ENCODE measurements around the gene C20orf204.

The C20orf204 gene, protein sequence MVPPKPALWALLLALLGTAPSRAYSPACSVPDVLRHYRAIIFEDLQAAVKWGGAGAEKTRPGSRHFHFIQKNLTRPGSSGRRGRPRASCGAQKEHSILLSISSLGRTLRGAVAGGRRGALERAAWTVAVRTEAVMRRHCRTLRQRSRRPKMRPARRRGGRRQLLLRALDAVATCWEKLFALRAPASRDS
- total RNA-seq, result 5.9 to 11.2 reads per million in 2 donors

- no peak for DNase-seq
These were observed at the start of gene C20orf204 for GRCh38 chr20:64035933-64036345. Gene C20orf204, plus strand, starts transcription at chr20:64036182. Its CDS starts 142 bp downstream, at chr20:64036324.

- DNase-seq, result no peak
These were observed 35.1 kb upstream of the C20orf204 start for GRCh38 chr20:64000906-64001305.

DNA sequence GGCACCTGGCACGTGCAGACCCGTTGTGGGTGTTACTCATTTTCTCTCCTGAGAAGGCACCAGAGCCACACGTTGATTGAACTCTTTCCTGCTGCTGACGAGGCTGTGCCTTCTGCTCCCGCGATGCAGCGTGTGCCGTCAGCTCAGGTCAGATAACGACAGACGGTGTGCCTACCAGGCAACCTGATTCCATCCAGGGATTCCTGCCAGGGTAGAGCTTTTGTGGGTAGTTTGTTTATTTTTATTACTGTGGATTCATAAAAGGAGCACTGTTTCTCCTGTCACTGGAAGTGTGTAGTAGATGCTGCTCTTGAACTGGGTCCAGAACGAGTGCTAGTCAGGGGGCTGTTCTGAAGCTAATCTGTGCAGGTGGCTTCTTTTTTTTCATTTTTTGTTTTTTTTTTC is 34.4 kb upstream of the C20orf204 start:
- DNase-seq, result no peak

DNA sequence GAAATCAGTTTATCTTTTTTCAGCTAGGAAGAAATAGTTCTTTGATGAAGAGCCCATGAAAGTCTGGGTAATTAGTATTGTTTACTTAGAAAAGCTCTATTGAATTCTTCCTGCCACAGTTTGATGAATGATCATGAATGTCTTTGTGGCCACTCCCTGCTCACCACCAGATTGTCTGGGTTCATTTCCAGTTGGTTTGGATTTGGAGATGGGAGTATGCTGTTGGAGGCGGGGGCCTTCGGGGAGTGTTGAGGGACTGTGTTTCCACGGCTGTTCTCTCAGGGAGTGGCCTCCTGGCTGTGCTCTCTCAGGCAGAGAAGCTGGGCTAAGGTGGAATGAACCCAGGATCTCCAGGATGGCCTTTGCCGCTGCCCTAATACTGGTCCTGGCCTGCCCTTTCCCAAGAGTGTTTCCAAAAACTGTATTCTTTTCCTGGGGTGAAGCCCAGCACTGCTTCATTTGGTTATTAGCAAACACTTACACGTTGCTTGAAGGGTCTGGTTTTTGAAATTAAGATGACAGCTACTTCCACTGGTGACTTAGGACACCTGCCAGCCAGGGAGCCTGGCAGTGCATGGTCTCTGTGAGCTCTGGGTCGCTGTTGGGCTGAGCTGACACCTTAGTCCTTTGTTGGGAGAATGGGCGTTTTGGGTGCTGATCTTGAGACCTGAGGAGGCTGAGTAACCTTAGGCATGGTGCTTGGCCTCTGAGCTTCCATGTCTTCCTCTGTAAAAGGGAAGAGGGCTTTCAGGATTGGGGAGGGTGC is 31.8 kb upstream of the C20orf204 start:
- DNase-seq, result no peak

GRCh38 chr20:64005394-64005793 is 30.6 kb upstream of the C20orf204 start:
- DNase-seq, result no peak

- no peak for DNase-seq
These were observed 29.5 kb upstream of the C20orf204 start for GRCh38 chr20:64006490-64006889.

GRCh38 chr20:64006902-64007301 is 29.1 kb upstream of the C20orf204 start:
- DNase-seq, result no peak

GRCh38 chr20:64009811-64010387 is 26.1 kb upstream of the C20orf204 start:
- DNase-seq, result peak in 1 of 5 experiments; percentile 62

GRCh38 chr20:64010711-64011237 is 25.2 kb upstream of the C20orf204 start:
- peak in 1 of 5 experiments; percentile 69 for DNase-seq

DNA sequence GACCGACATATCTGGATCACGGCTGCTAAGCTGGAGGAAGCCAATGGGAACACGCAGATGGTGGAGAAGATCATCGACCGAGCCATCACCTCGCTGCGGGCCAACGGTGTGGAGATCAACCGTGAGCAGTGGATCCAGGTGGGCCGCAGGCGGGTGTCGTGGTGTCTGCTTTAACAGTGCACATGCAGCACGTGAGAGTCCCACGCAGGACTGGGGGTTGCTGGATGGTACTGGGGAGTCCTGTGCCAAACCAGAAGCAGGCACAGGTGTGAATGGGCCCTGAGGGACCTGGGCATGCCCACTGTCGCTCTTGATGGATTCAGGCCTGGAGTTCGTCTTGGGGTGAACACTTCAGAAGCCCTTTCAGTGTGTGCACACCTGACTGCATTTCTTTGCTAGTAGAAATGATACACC is 24.6 kb upstream of the C20orf204 start:
- no peak for DNase-seq

DNA sequence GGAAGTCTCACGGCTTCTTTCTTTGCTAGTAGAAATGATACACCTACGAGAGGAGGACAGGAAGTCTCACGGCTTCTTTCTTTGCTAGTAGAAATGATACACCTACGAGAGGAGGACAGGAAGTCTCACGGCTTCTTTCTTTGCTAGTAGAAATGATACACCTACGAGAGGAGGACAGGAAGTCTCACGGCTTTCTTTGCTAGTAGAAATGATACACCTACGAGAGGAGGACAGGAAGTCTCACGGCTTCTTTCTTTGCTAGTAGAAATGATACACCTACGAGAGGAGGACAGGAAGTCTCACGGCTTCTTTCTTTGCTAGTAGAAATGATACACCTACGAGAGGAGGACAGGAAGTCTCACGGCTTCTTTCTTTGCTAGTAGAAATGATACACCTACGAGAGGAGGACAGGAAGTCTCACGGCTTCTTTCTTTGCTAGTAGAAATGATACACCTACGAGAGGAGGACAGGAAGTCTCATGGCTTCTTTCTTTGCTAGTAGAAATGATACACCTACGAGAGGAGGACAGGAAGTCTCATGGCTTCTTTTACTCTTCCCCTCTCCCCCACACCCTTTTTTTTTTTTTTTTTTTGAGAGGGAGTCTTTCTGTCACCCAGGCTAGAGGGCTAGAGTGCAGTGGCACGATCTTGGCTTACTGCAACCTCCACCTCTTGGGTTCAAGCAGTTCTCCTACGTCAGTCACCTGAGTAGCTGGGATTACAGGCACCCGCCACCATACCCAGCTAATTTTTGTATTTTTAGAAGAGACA is 23.4 kb upstream of the C20orf204 start:
- DNase-seq, result peak in 2 of 5 experiments; percentile 34 to 43

GRCh38 chr20:64015635-64016034 is 20.3 kb upstream of the C20orf204 start:
- DNase-seq, result no peak

DNA sequence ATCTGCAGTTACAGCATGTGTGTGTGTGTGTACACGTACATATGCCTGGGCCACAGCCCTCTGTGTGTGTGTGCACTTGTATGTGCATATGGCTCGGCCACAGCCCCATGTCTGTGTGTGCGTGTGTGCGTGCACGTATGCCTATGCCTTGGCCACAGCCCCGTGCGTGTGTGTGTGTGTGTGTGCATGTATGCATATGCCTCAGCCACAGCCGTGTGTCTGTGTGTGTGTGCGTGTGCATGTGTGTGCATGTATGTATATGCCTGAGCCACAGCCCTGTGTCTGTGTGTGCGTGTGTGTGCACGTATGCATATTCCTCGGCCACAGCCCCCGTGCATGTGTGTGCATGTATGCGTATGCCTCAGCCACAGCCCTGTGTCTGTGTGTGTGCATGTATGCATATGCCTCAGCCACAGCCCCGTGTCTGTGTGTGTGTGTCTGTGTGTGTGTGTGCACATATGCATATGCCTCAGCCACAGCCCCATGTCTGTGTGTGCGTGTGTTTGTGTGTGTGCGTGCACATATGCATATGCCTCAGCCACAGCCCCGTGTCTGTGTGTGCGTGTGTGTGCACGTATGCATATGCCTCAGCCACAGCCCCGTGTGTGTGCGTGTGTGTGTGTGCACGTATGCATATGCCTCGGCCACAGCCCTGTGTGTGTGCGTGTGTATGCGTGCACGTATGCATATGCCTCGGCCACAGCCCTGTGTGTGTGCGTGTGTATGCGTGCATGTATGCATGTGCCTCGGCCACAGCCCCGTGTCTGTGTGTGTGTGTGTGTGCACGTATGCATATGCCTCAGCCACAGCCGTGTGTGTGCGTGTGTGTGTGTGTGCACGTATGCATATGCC is 14.6 kb upstream of the C20orf204 start:
- DNase-seq, result no peak

DNA sequence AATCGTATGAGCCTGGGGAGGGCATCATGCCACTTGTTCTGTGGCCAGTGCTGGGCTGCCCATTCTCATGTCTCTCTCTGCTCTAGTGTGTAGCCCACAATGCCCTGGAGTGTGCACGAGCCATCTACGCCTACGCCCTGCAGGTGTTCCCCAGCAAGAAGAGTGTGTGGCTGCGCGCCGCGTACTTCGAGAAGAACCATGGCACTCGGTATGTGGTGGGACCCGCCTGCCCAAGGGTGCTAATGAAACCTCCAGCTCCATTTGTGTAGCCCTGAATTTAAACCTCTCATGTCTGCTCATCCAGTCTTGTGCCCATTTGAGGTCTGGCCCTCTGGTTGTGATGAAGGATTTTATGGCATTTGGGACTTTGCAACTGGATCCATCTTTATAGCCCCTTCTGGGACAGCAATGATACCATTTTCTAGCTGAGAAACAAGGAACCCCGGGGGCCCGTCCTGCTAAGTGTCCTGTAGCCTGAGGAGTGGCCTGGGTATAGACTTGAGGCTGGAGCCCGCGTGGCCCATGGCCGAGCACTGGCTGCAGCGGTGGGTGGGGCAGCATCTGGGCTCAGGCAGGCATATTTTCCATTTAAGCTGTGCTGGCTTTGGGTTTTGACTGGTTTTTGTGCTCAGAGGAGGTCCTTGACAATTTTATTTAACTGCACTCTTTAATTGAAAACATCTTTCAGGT is 13.2 kb upstream of the C20orf204 start:
- no peak for DNase-seq

DNA sequence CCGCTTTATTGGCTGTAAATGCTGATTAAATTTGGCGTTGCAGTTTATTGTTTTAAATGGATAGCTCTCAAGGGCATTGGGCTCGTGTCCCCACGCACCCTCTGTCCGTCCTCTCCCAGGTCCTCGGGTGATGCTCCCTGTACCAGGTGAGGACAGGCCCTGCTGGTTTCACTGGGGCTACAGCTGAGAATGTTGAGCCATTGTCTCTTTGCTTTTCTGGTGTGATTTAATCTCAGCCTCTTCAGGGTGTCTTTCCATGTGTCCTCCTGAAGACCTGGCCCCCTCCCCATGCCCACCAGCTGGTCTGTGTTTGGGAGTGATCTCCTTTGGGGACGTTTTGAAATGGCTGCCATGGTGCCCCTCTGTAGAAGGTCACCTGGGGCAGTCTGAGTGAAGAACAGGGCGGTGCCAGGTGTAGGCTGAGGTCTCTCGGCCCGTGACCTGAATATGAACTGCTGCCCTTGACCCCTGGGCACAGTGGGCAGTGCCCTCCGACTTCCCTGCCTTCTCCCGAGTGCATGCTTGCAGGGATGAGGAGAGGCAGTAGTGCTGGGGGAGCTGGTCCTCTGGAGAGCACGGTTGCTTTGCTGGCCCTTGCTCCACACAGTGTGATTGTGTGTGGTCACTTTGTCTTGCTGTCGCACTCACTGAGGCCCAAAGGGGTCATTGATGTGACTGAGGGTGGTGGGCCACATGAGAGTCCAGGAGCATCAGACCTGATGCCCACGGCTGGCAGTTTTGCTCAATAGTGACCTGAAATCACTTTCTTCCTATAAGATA is 12.4 kb upstream of the C20orf204 start:
- no peak for DNase-seq

- no peak for DNase-seq
These were observed 11.6 kb upstream of the C20orf204 start for GRCh38 chr20:64024141-64024990.

DNA sequence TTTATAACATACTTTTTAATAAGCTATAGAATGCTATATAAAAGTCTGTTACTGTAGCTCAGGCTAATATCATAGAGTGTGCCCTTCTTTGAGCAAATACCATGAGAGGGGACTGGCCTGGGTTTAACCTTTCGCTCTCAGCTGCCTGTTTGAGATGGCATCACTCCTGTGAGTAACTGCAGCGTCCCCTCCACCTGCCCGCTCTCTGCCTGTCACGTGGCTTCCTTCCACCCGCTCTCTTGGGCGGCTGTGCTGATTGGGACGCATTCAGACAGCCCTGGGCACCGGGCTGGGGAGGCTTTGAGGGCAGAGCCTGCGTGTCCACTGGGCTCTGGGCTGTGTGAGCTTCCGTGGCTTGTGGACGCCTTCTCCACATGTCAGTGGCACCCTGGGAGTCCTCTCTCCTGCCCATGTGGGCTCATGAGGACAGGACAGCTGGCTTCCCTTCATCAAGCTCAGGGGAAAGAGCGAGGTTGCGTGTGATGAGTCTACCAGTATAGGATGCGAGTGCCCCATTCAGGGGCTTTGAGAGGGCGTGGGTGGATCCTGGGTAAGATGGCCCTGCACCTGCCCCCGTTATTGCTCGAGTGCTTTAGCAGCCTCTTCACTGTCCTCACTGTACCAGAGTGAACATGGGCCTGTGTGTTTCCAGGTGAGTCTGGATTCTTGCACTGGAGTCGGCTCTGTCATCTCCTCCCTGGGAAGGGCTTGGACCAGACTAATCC is 10.7 kb upstream of the C20orf204 start:
- DNase-seq, result no peak

- no peak for DNase-seq
These were observed 10.1 kb upstream of the C20orf204 start for GRCh38 chr20:64025826-64026412.
